NOMO-1 treated with DMSO at 0.1 percent for 48 hours (cell line): ENCODE data around the gene AUTS2.

Experiments
- DNase-seq: peaks from one replicate; lab custom pipeline; 2025; ENCODE audit not compliant: unreplicated experiment; lab: John Stamatoyannopoulos, UW

The AUTS2 gene

GRCh38 chr7:69922026-69922803 is 323.9 kb downstream of the AUTS2 start:
- no peak for DNase-seq

GRCh38 chr7:69927461-69927860 is 329.2 kb downstream of the AUTS2 start:
- no peak for DNase-seq

GRCh38 chr7:69928621-69929020 is 330.3 kb downstream of the AUTS2 start:
- no peak for DNase-seq

GRCh38 chr7:69929622-69930021 is 331.3 kb downstream of the AUTS2 start:
- DNase-seq = no peak

GRCh38 chr7:69932034-69932628 is 333.9 kb downstream of the AUTS2 start:
- DNase-seq = no peak

- DNase-seq = no peak
These were observed 336.0 kb downstream of the AUTS2 start for GRCh38 chr7:69934144-69934903.

- DNase-seq = no peak
These were observed 336.8 kb downstream of the AUTS2 start for GRCh38 chr7:69935107-69935506.

- DNase-seq = no peak
These were observed 338.8 kb downstream of the AUTS2 start for GRCh38 chr7:69937097-69937496.

- DNase-seq = no peak
These were observed 341.0 kb downstream of the AUTS2 start for GRCh38 chr7:69939317-69939716.

- no peak for DNase-seq
These were observed 342.9 kb downstream of the AUTS2 start for GRCh38 chr7:69941077-69941651.

- no peak for DNase-seq
These were observed 344.3 kb downstream of the AUTS2 start for GRCh38 chr7:69942573-69942972.

- DNase-seq = no peak
These were observed 348.6 kb downstream of the AUTS2 start for GRCh38 chr7:69946901-69947300.

GRCh38 chr7:69947998-69948397 is 349.7 kb downstream of the AUTS2 start:
- DNase-seq = no peak

GRCh38 chr7:69949122-69949521 is 350.8 kb downstream of the AUTS2 start:
- DNase-seq = no peak

- no peak for DNase-seq
These were observed 353.2 kb downstream of the AUTS2 start for GRCh38 chr7:69951458-69951857.

GRCh38 chr7:69953136-69954067 is 355.1 kb downstream of the AUTS2 start:
- no peak for DNase-seq

GRCh38 chr7:69956541-69956940 is 358.3 kb downstream of the AUTS2 start:
- DNase-seq = no peak

GRCh38 chr7:69957661-69958060 is 359.4 kb downstream of the AUTS2 start:
- no peak for DNase-seq

GRCh38 chr7:69959789-69960499 is 361.7 kb downstream of the AUTS2 start:
- no peak for DNase-seq

GRCh38 chr7:69961436-69961835 is 363.2 kb downstream of the AUTS2 start:
- no peak for DNase-seq
